Measurements from ENCODE around the gene TCP11L2. TPM values are rescaled to one million over a fixed set of nuclear protein-coding genes. Genes with fewer than 3 reads are reported as not detected.

The TCP11L2 gene
- 8.9 TPM for total RNA-seq

DNA sequence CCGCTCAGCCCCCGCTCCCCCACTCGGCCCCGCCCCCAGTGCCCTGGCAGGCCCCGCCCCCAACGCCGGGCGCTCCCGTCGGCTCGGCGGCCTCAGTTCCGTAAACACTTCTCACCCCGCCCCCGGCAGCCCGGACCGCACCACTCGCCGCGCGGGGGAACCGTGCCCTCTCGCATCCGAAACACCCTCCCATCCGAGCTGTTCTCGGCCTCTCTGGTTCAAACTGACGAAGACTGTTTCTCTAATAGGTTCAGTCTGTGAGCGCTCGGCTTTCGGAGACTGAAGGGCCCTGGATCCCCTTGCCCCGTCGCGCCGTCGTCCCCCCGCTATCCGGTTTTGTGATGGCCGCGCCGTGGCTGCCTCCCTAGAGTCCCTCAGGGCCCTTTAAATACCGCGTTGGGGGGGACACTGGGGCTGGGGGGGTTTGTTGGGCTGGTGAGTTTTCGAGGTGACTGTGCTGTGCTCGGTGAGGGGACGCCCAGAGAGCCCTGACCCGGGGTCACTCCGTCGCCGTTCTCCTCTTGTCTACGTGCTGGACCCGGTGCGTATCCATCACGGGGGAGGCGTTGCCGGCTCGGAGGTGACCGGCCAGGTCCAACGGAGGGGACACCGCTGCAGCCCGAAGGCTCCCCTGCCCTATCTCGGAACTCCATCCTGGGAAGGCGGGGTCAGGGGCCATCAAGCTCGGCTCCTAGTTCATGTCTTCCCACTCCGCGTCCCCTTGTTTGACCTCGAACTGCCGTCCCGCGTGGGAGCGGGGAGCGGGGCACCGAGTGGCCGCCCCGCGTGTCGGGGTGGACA, at the start of gene TCP11L2:
Gene TCP11L2 (plus strand): TSS at position 333 of the 801 bp plus-strand sequence. CDS start 8,343 bp downstream, outside the sequence.
- DNase-seq (ENCODE audit: low spot score), result peak; percentile 90
- peak; percentile 93 for ATAC-seq

- DNase-seq (ENCODE audit: low spot score) (no peak), ATAC-seq (no peak)
These were observed 47.8 kb upstream of the TCP11L2 start for GRCh38 chr12:106254724-106255123.

GRCh38 chr12:106255493-106255892, 47.0 kb upstream of the TCP11L2 start:
- no peak for ATAC-seq
- no peak for DNase-seq (ENCODE audit: low spot score)

GRCh38 chr12:106255952-106256351, 46.6 kb upstream of the TCP11L2 start:
- DNase-seq (ENCODE audit: low spot score), result no peak
- ATAC-seq, result no peak

- no peak for ATAC-seq
These were observed 46.0 kb upstream of the TCP11L2 start for GRCh38 chr12:106256524-106256923.

GRCh38 chr12:106258226-106258625, 44.3 kb upstream of the TCP11L2 start:
- no peak for ATAC-seq
- no peak for DNase-seq (ENCODE audit: low spot score)

More at GRCh38 chr12:106256524-106256923, 46.0 kb upstream of the TCP11L2 start:
- DNase-seq (ENCODE audit: low spot score), result no peak

- no peak for DNase-seq (ENCODE audit: low spot score)
These were observed 43.6 kb upstream of the TCP11L2 start for GRCh38 chr12:106258935-106259334.

DNA sequence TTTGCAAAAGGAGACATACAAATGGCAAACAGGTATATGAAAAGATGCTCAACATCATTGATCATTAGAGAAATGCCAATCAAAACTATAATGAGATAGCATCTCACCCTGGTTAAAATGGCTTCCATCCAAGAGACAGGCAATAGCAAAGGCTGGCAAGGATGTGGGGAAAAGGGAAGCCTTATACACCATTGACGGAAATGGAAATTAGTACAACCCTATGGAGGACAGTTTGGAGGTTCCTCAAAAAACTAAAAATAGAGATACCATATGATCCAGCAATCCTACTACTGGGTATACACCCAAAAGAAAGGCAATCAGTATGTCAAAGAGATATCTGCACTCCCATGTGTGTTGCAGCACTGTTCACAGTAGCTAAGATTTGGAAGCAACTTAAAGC, 37.4 kb upstream of the TCP11L2 start:
- ATAC-seq (no peak), DNase-seq (ENCODE audit: low spot score) (no peak)

More at GRCh38 chr12:106258935-106259334, 43.6 kb upstream of the TCP11L2 start:
- ATAC-seq, result no peak

DNA sequence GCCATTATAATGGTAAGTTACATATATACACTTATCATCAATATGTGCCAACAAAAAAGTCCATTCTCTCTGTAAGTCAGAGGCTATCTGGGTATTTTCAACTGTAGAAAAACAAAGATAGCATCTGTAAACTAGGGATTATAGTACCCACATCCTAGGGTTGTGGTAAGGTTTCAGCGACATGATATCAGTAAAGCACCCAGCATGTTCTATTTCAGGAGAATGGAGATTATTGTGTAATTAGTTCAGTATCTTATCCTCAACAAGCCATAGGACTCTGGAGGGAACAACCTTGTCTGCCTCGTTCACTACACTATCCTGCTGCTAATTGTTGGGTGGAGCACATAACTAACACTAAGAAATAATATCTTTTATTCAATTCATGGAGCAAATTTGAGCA, 35.0 kb upstream of the TCP11L2 start:
- DNase-seq (ENCODE audit: low spot score) (no peak), ATAC-seq (no peak)

DNA sequence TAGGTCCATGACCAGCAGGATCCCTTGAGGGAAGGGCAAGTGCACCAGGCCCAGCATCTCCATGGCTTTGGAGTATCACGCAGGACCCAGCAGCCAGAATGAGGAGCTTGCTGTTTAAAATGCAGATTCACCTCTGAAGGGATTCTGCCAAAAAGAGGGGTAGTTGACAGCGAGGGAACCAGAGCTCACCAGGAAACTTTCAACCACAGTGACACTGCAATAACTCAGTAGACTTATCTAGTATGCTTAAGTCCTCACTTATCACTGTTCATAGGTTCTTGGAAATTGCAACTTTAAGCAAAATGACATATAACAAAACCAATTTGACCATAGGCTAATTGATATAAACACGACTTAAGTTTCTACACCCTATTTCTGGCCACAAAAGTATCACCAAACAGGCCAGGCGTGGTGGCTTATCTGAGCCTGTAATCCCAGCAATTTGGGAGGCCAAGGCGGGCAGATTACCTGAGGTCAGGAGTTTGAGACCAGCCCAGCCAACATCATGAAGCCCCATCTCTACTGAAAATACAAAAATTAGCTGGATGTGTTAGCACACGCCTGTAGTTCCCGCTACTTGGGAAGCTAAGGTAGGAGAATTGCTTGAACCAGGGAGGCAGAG, 33.3 kb upstream of the TCP11L2 start:
- ATAC-seq (no peak), DNase-seq (ENCODE audit: low spot score) (no peak)

DNA sequence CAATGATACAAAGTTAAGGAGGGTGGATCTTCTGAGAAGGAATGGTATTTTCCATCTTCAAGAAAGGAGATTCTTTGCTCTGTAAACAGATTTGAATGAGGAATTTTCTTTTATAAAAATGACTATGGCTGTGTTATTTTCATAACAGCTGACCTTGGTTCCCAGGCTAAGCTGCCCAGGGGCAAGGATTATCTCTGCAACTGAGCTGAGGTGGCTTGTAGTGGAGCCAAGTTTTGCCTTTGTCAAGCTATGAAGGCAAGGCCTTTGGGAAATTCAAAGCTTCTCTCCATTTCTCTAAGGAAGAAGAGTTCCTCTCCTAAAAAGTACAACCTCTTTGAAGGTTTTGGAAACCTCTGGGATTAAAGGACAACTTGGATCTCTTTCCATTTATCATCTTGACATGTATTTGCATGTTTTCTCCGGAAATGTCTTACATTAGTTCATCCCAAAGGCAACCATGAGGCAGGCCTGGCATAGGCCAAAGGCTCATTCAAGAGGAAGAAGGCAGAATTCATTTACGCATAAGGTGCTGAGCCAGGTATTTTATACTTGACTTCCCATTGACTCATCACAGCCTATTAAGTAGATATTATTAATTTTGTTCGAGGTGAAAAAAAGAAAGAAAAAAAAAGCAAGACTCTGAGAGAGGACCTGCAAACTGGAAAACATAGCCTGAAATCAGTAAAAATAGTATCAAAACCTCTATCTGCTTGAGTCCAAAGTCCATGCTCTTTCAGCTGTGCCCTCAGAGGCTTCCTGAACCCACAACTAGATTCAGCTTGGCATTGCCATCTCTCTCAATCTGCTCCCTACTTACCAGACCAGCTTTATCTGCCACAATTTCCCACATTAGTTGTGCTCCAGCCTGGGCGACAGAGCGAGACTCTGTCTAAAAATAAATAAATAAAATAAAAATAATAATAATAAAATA, 30.7 kb upstream of the TCP11L2 start:
- ATAC-seq (peak; percentile 63), DNase-seq (ENCODE audit: low spot score) (no peak)

GRCh38 chr12:106273491-106273890, 29.0 kb upstream of the TCP11L2 start:
- DNase-seq (ENCODE audit: low spot score) (no peak), ATAC-seq (no peak)

GRCh38 chr12:106274012-106274411, 28.5 kb upstream of the TCP11L2 start:
- DNase-seq (ENCODE audit: low spot score) (no peak), ATAC-seq (no peak)

- DNase-seq (ENCODE audit: low spot score) (no peak), ATAC-seq (peak; percentile 86)
These were observed 27.9 kb upstream of the TCP11L2 start for GRCh38 chr12:106274575-106275121.

DNA sequence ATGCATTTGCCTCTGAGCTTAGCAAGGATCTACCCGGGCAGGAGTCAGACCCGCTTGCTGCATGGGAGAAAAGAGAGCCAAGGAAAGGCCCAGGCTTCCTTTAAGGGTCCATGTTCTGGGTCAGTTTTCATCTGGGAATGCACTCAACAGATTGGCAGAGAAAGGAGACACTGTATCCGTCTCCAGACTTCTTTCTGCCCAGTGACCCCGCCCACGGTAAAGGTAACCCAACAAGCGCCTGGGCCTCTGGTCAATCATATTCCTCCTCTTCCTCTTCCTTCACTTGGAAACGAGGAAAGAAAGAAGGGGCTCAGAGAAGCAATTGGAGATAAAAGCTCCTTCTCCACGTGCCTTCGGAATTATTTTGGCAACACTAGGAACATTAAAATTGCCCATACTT, 27.1 kb upstream of the TCP11L2 start:
- ATAC-seq (peak; percentile 3), DNase-seq (ENCODE audit: low spot score) (no peak)

DNA sequence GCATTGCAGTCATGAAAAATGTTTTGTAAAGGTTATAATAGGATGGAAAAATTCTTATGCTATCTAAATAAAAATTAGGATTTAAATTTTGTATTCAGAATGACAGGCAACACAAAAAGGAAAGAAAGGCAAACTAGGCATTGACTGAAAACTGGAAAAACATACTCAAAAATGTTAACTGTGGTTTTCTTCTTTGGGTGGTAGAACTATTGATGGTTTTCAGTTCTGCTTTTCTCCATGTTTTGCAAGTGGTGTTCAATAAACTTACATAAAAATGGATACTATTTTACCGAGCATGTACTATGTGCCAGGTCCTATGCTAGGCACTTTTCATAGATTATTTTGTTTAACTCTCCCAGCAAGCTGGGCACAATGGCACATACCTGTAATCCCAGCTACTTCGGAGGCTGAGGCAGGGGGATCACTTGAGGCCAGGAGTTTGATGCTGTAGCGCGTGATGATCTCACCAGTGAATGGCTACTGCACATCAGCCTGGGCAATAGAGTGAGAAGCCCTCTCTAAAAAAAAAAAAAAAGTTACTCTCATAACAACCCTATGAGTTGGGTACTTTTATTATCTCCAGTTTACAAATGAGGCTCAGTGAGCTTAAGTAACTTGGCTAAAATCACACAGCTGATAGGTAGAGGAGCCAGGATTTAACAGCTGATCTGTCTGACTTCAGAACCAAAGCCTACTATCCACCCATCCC, 26.3 kb upstream of the TCP11L2 start:
- DNase-seq (ENCODE audit: low spot score), result no peak
- ATAC-seq, result no peak

GRCh38 chr12:106280106-106280505, 22.4 kb upstream of the TCP11L2 start:
- ATAC-seq (peak; percentile 53), DNase-seq (ENCODE audit: low spot score) (no peak)

DNA sequence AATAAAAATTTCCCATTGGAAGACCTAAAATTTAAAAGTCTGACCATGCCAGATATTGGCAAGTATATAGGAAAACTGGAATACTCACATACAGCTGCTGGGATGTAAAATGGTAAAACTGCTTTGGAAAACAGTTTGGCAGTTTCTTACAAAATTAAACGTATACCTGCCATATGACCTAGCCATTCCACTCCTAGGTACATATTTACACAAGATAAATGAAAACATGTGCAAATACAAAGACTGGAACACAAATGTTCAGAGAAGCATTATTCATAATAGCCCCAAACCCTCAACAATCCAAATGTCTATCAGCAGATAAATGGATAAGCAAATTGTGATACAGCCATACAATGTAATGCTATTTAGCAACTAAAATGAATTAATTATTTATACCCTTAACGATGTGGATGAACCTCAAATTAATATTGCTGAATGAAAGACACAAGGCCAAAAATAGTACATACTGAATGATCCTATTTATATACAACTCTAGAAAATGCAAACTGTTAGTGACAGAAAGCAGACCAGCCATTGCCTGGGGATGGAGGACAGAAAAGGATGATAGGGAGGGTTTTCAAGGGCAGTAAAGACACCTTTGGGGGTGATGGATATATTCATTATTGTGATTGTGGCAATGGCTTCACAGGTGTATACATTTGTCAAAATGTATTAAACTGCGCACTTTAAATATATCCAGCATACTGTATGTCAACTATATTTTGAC, 21.3 kb upstream of the TCP11L2 start:
- ATAC-seq, result no peak
- no peak for DNase-seq (ENCODE audit: low spot score)

GRCh38 chr12:106281804-106282203, 20.7 kb upstream of the TCP11L2 start:
- no peak for ATAC-seq
- no peak for DNase-seq (ENCODE audit: low spot score)

Data from left lobe of liver (tissue), 2 donors.